ENCODE data around the gene POPDC2.

DNA sequence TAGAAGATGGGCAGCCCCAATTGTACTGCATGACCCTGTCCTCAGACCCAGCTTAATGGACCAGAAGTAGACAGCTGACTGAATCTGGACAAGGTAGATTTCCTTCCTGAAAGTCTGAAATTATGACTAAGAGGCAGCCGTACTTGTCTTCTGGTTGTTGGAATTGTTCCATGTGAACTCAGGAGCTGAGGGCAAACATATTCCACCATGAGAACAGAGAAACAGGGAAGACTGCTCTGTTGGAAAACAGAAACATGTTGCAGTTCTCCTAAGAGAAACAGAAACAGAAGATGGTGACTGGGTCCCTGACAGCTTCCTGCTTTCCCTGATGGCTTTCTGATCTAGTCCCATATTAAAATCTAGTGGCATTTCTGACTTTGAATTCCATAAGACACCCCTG lies 24.1 kb downstream of the POPDC2 start:
- TF ChIP-seq, protein P1, sequence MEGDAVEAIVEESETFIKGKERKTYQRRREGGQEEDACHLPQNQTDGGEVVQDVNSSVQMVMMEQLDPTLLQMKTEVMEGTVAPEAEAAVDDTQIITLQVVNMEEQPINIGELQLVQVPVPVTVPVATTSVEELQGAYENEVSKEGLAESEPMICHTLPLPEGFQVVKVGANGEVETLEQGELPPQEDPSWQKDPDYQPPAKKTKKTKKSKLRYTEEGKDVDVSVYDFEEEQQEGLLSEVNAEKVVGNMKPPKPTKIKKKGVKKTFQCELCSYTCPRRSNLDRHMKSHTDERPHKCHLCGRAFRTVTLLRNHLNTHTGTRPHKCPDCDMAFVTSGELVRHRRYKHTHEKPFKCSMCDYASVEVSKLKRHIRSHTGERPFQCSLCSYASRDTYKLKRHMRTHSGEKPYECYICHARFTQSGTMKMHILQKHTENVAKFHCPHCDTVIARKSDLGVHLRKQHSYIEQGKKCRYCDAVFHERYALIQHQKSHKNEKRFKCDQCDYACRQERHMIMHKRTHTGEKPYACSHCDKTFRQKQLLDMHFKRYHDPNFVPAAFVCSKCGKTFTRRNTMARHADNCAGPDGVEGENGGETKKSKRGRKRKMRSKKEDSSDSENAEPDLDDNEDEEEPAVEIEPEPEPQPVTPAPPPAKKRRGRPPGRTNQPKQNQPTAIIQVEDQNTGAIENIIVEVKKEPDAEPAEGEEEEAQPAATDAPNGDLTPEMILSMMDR (IDR thresholded peaks at IDR 0.05; ENCODE audit: poor library complexity), result no peak
- TF ChIP-seq EZH2phosphoT487 (IDR thresholded peaks at IDR 0.05; ENCODE audit: low read depth, severe bottlenecking, unreplicated experiment), result no peak

Data from hepatocyte (in vitro differentiated cells).